EH (cell line): ENCODE data around the gene ATP5IF1.
A peak's percentile ranks its signal among the peaks of the same experiment; 100 is the strongest.

Experiments used
- DNase-seq: peaks from one replicate; pipeline ENCODE4 v3.0.0-alpha.2; 2015; ENCODE audit warnings: low read depth

Gene ATP5IF1

DNA sequence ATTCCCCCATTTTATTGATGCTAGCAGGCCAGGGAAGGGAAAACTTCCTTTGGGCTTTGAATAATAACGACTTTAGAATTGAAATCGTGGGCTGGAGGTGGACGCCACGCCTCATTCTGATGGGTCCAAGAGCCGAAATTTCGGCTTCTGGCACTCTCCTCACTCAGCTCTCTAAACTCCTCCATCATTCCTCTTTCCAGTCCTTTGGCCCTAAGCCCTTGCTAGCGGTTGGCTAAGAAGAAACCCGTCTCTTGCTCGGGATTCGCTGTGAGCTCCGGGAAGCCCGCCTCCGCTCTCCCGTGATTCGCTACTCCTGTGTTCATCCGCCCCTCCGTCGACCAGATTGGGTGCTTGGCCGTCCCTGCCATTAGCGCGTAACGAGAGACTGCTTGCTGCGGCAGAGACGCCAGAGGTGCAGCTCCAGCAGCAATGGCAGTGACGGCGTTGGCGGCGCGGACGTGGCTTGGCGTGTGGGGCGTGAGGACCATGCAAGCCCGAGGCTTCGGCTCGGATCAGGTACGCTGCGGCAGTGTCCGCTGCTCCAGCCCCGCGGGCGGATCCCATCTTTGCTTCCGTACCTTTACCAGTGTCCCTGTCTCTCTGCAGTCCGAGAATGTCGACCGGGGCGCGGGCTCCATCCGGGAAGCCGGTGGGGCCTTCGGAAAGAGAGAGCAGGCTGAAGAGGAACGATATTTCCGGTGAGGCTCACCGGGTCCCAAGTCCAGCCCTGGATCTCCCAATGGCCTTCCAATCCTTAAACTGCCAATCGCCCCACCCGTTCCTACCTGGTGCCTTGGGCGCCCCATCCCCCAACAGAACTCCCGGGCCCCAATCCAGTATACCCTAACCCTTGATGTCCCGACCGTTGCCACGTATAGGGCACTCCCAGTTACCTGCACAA lies at the start of gene ATP5IF1:
Gene ATP5IF1, plus strand, starts transcription at position 370 of the 901 bp plus-strand sequence. Its CDS starts 60 bp downstream, at position 430.
- DNase-seq, result peak; percentile 99

DNA sequence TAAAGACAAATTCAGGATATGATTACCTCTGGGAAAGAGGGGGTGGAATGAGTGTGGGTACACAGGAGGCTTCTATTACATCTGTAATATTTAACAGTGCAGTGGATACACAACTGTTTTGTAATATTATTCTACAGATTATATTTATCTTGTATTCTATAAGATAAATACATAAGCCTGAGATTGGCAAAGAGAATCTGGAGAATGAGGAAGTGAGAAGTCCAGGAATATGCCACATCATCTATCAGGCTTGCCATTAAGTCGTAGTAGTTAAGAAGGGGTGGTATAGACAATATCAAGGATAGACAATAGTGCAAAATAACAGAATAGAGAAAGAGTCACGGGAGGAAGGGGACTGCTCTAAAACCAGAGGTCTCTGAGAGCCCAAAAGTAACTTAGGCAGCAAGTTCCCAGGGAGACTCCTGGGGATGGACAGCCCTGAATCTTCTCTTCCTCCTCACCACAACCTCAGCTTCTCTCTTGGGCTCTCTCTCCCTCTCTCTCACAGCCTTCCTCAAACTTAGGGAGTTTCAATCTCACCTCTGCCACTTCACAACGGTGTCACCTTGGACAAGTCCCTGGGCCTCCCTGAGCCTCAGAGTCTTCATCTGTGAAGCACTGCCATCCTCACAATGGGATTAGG lies 45.5 kb upstream of the ATP5IF1 start:
- peak; percentile 50 for DNase-seq

DNA sequence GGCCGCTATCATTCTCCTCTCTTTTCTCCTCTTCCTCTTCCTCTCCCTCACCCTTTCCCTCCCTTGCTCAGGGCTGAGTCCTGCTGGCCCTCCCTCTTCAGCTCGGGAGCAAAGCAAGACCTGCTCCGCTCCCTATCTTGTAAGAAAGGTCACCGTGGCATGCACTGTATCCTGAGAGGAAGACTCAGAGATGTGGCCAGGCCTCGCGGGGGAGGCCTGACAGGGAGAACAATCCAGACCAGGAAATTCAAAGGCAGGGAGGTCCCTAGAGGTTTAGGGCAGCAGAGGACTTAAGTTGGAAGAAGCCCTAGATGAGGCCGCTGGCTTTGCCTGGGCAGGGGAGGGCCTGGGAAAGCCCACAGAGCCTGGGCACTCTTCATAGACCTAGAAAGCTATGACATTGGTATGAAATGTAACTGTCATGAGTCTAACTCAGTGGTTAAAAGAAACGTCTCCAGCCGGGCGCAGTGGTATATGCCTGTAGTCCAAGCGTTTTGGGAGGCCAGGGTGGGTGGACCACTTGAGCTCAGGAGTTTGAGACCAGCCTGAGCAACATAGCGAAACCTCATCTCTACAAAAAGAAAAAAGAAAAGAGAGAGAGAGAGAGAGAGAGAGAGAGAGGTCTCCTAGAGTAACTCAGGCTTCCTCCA lies 44.8 kb upstream of the ATP5IF1 start:
- no peak for DNase-seq

DNA sequence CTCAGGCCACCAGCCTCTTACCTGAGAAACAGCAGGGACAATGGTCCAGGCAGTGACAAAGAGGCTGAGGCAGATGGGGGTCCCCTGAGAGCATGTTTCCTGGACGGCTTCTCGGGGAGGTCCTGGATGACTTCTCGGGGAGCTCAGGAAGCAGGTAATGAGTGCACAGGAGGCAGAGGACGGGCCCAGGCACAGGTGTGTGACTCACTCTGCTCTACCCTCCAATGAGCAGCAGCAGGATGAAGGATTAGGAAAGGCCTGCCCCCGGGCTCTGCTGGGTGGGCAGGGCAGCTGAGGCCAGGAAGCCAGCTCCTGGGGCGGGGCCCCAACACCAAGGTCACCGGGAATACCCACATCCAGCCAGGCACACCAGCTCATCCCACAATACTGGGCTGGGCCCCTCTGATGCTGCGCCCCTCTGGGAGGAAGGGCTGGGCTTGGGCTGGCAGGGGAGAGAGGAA lies 42.2 kb upstream of the ATP5IF1 start:
- no peak for DNase-seq

DNA sequence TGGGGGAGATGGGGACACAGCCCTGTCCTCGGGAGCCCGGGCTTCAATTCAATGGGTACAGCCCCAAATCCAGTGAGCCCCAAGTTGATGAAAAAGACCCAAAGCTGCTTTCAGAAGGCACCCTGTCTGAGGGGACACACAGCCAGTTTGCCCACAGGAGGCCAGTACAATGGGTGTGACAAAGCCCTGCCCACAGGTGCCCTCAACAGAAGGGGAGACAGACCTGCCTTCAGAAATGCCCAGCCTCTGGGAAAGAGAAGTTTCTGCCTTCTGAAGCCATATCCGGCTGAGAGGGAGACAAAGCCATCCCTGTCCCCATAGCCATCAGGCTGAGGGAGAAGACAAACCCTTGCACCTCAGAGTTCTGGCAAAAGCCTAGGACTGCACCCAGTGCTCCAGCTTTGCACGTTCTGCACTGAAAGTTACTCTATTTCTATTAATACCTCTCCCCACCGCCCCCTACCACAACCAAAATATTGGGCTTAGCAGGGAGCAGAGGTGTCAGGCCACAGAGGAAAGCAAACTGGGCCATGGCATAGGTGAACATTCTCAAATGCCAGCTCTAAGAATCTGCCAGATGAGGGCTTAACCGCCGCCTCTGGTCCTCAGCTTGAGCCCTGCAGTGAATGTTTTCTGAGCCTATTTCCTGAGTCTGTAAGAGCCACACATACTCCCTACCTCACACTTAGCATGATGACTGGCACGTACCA lies 41.4 kb upstream of the ATP5IF1 start:
- no peak for DNase-seq

DNA sequence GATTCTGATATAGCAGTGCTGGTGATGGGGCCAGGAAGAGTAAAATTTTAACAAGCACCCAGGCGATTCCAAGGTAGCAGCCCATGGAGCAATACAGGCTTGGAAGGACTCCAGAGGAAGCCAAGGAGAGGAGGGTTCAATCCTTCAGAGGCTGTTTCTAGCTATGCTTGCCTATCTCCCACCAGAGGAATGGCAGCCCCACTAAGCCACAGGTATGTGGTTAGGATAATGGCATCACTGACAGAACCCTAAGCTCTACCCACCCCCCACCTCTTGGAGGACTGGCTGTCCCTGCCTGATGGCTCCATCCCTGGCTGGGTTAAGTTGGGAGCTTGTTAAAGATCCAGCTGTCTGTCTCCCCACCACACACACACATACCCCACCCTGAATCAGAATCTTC lies 40.1 kb upstream of the ATP5IF1 start:
- DNase-seq, result no peak

DNA sequence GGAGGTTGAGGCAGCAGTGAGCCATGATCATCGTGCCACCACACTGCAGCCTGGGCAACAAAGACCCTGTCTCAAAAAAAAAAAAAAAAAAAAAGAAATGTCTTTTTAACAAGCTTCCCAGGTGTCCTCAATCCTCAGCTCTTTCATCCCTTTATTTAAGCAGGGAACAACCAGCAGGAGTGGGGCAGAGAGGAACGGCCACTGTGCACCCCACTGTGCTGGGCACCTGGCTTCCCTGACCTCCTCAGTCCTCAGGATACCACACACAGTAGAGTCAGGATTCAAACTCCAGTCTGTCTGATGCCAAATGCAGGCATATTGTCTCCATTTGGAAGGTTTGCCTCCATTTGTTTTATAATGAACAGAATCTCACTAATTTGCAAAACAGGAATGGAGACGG lies 39.6 kb upstream of the ATP5IF1 start:
- DNase-seq, result no peak

DNA sequence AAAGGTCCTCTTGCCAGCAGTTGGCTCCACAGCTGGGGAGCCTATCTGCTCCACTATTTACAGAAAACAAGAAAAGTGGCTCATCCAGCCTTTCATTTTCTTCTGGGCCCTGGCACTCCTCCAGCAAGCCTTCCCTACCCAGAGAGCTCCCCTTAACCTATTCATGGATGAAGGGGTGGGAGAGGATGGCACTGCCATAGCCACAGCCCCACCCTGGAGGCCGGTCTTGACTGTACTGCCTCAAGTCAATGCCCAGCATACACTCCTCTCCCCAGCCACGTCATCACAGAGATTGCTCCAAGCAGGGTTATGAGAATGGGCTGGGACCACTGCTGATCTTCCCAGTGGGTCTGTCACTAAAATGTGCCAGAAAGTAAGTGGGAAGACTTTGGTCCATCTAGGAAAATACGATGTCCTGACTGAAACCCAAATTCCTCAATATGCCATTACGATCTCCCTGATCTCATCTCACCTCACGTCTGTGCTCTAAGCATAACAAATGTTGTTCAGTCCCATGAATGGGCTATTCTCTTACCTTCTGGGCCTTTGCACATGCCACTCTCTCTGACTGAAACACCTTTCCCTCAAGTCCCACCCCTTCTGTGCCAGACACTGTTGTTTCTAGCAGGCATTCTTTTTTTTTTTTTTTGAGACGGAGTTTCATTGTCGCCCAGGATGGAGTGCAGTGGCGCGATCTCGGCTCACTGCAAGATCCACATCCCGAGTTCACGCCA lies 38.1 kb upstream of the ATP5IF1 start:
- DNase-seq, result no peak

DNA sequence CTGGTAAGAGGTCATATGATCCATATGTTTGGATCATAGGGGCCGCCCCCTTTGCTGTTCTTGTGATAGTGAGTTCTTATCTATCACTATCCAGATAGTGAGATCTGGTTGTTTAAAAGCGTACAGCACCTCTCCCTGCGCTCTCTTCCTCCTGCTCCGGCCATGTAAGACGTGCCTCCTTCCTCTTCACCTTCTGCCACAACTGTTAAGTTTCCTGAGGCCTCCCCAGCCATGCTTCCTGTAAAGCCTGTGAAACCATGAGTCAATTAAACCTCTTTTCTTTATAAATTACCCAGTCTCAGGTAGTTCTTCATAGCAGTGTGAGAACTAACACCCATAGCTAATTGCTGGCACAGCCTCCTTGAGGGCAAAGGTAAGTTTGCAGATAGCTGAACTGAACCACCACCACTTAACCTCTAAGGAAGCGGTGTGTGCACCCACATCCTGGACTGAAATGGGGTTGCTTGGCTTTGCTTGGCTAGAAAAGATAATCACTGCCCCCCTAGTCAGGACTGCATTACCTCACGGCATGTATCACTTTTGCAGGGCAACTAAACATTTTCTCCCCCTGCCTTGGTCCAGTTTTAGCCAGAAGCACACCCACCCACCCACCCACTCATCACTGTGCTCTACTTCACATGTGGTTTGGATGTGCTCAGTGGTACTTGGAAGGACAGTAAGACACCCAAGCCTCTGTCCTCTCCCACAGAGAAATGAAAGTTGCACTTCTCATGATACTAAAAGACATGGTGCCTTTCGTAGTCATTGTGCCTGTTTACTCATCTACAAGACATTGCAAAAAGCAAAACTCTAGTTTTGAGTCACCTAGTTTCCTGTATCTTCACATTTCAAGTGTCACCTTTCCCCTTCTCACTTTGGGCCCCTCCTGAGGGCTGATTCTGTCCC lies 36.3 kb upstream of the ATP5IF1 start:
- DNase-seq, result no peak

DNA sequence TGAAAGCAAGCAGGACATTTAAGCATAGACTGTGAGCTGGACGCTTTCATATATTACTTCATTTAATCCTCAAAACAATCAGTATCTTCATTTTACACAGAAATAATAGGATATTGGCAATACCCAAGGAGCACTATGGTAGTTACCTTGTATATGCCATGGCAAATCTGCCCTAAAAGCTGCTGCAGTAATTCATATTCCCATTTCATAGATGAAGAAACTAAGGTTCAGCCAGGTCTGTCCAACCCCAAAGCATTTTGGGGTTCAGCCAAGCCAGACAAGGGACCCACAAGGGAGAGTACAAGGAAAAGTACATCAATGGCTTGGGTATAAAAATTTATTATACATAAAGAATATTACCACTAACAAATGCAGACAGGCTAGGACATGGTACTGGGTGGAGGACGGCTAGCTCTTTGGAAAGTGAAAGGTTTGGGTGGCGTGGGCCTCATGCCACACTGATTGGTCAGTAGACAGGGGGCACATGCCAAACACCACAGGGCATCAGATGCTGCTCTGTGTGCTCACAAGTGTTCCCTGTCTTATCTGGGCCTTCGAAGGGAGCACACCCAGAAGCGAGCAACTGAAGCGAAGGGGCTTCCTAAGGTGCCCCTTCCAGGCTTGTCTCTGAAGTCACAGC lies 35.6 kb upstream of the ATP5IF1 start:
- no peak for DNase-seq

DNA sequence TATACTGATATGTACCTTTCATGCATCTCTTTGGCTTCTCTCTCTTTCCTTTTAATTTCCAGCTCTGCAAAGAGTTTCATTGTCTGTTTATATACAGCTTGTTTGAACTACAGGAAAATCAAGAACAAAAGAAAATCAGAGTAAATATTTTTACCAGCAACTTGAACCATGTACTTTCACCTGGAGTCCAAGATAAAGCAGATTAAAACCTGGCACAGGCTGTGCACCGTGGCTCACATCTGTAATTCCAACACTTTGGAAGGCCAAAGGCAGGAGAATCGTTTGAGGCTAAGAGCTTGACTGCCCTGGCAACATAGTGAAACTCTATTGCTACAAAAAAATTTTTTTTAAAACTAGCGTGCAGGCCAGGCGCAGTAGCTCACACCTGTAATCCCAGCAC lies 30.7 kb upstream of the ATP5IF1 start:
- DNase-seq, result no peak

DNA sequence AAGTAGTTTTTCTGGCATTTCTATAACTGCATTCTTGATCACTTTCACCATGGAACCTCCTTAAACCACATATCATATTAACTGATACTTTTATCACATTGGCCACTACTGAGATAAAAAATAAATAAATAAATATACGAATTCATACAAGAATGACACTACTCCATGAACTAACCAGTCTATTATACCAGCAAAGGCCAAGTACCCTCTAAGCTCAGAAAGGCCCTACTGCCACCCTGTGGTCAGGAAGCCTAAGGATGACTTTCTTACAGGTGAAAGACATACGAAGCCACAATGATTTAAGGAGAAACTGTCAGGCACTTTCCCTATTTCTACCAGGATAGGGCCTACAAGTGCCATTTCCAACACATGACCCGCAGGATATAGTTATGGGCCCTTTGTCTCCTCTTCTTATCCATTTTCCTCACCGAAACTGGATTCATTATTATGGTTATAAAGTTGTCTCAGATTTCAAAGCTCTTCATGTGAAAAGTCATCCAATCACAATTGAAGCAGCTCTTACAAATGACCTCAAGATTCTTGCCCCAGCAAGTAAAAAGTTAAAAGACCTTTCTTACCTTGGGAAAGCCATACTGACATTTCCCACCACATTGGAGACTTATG lies 27.0 kb upstream of the ATP5IF1 start:
- peak; percentile 77 for DNase-seq

DNA sequence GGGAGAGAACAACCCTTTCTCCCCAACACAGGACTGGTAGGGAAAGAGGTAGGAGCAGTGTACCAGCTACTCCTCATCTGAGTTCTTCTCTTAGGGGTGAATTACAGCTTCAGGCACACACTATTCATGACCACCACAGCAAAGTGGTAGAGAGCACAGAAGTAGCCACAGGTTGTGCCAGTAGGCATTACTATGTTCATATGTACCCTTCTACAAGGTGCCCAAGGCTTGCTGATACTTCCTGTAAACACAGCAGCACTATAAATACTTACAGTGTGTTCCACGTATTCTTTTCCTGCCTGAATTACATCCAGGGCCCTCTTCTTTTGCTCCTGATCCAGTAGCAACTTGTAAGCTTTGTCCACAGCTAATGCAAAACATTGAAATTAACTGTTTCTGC lies 26.2 kb upstream of the ATP5IF1 start:
- DNase-seq, result no peak

DNA sequence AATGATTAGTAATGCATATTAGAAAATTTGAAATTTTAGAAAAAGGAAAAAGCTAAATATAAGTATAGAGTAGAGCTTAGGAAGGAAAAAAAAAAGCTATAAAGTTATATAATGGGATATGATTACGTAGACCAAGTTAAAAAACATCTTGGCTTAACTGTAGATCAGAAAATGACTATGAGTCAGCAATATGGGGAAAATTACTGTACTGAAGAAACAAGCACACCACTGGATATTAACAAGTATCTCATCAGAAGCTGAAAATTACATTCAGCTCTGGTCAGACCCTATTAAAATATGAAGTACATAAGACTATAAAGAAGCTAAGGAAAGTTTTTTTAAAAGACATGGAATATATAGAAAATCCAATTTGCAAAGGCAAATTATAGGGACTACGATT lies 22.6 kb upstream of the ATP5IF1 start:
- no peak for DNase-seq

DNA sequence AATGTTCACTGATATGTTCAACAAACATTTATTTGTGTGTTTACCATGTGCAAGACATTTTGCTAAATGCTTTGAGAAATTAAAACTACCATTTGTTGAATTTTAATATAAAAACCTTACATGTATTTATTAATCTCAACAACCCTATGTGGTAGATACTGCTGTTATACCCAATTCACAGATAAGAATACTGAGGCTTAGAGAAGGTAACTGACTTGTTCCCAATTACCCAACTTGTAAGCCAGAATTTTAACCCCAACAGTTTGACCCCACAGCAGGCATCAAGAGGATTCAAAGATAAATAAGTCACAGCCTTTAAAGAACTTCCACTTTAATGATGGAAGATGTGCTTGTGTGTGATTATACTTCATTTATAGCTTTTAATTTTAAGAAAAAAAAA lies 6.8 kb upstream of the ATP5IF1 start:
- no peak for DNase-seq

DNA sequence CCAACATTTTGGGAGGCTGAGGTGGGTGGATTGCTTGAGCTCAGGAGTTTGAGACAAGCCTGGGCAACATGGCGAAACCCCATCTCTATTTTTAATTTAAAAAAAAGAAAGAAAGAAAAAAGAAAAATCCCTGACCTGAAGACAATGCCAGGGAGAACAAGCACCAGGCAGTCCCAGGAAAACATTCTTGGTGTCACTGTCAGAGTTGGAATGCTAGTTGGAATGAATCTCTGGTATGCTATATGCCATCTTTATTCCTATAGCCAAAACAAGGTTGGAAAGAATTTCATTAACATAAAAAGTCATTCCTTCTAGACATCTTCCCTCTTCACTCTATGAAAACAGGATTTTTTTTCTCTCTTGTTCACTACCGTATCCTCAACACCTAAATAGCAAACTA lies 5.9 kb upstream of the ATP5IF1 start:
- DNase-seq, result peak; percentile 52

DNA sequence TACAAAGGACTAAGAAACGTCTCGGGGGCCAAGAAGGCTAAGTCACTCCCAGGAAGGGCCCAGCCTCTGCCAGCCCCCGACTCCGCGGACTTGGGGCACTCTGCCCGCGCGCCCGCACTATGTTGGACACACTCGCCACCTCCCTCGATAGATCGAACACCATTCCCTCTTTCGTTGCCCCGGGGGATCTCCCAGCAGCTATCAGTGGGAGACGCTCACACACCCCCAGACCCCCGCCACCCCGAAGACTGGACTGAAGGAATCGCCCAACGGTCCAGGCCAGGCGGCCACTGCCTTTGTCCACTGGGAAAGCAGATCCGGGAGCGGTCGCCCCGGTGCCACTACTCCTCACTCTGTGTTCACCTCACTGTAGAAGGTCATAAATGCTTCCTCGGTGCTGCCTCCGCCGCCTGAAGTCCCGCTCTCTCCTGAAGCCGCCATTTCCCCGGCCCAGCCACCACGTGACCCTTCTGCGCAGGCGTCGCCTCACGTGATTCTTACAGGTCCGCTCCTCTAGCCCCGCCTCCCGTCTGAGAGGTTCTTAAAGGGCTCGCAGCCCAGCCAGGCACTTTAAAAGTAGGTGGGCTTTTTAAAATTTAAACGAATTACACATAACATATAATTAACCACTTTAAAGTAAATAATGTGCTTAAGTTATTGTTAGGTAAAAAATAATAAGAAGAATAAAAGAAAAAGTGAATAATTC lies 3.2 kb upstream of the ATP5IF1 start, which contains the start of gene DNAJC8:
Gene DNAJC8, minus strand, starts transcription at position 472 of the 706 bp plus-strand sequence. Its CDS starts 31 bp downstream, at position 441.
- DNase-seq, result peak; percentile 92

DNA sequence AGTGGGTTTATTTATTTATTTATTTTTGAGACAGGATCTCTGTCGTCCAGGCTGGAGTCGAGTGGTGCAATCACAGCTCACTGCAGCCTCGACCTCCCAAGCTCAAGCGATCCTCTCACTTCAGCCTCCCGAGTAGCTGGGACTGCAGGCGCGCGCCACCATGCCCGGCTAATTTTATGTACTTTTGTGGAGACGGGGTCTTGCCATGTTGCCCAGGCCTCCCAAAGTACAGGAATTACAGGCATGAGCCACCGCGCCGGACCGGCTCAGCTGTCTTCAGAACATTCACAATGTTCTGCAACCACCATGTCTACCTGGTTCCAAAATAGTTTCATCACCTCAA lies 2.7 kb upstream of the ATP5IF1 start:
- DNase-seq, result no peak
